AG04450 (cell line): ENCODE results near the gene UGT3A1. TPM values are rescaled to one million over a fixed set of nuclear protein-coding genes. Genes with fewer than 3 reads are reported as not detected.

Source experiments
- CTCF ChIA-PET: fragments of 300-600, 350-600 bp; formaldehyde crosslinking; extraction: SDS; loops from one replicate; lab custom pipeline; 2022; ENCODE audit warnings: antibody characterized with exemption, inconsistent platforms; lab: Charles Lee
- POLR2A ChIA-PET: fragments of 350-600 bp; formaldehyde crosslinking; extraction: SDS; loops from one replicate; lab custom pipeline; 2021; ENCODE audit warnings: antibody characterized with exemption, inconsistent platforms; lab: Yijun Ruan, JAX
- DNase-seq: peaks from one replicate; pipeline ENCODE4 v3.0.0-alpha.2; 2011; ENCODE audit warnings: low read depth, low spot score
- H3K27ac ChIP-seq: one replicate; pipeline ENCODE4 v1.5.1; 2012; ENCODE audit warnings: low read depth, low read length, control low read depth
- H3K27me3 ChIP-seq: one replicate; pipeline ENCODE4 v1.6.0; 2012; ENCODE audit warnings: low read length; ENCODE audit not compliant: control insufficient read depth, insufficient read depth
- H3K4me3 ChIP-seq: 2 replicates; pipeline ENCODE4 v1.5.1; 2011; ENCODE audit warnings: mild to moderate bottlenecking, low read depth, low read length, control low read depth
- H3K9me3 ChIP-seq: 2 replicates; pipeline ENCODE4 v1.5.1; 2012; ENCODE audit warnings: low read length; ENCODE audit not compliant: control insufficient read depth, insufficient read depth
- polyA plus RNA-seq: library from polyadenylated mRNA; depleted of rRNA; stranded (reverse); fragments of >200 nt; gene quantifications from 2 replicates; pipeline ENCODE4 v1.2.3, GENCODE V29; 2011
- TF ChIP-seq, protein P1 (sequence below): IDR thresholded peaks from 2 replicates; pipeline ENCODE4 v1.5.1; 2011; ENCODE audit warnings: low read depth, low read length, control low read depth, inconsistent platforms

Gene UGT3A1
- polyA plus RNA-seq, 1 experiment: not detected

DNA sequence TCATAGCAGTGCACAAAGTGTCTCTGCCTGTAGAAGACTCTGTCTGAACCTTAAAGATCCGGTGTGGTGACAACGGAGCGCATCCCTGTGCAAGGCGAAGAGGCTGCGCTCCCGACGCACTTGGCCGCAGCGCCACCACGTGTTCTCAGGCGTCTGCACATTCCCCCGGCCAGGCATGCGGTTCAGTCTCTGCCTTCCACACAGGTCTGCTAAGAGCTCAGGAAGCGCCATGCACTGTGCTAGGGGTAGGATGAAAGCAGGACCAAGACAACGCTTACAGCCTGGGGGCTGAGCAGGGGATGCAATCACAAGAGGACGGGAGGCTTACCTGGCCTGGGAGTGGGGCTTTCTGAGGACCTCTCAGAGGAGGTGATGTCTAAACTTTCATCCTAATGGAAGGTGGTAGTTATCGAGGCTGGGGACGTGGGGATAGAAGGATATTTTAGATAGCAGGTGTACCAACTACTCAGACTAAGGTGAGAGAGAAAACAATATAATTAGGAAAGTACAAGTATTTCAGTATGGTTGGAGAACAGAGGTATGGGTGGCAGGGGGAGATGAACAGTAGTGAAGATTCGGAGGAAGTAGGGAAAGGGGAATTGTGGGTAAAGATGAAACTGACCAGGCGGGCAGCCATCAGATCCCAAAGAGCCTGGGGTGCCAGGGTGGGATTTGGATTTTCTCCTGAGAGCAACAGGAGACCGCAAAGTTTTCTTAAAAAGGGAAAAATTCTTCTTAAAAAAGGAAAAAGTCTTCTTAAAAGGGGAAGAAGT, 66.1 kb downstream of the UGT3A1 start:
- CTCF ChIA-PET: interaction anchor here (0.6 to 8.4 kb wide), 57 partner anchors 8 to 695 kb away, joined by 3 to 254 read pairs (median 4); partner anchors contain the start of genes PRLR and SPEF2
- TF ChIP-seq, protein P1, sequence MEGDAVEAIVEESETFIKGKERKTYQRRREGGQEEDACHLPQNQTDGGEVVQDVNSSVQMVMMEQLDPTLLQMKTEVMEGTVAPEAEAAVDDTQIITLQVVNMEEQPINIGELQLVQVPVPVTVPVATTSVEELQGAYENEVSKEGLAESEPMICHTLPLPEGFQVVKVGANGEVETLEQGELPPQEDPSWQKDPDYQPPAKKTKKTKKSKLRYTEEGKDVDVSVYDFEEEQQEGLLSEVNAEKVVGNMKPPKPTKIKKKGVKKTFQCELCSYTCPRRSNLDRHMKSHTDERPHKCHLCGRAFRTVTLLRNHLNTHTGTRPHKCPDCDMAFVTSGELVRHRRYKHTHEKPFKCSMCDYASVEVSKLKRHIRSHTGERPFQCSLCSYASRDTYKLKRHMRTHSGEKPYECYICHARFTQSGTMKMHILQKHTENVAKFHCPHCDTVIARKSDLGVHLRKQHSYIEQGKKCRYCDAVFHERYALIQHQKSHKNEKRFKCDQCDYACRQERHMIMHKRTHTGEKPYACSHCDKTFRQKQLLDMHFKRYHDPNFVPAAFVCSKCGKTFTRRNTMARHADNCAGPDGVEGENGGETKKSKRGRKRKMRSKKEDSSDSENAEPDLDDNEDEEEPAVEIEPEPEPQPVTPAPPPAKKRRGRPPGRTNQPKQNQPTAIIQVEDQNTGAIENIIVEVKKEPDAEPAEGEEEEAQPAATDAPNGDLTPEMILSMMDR: peak; percentile 81
- peak overlapping the region; percentile 44 for H3K4me3 ChIP-seq

DNA sequence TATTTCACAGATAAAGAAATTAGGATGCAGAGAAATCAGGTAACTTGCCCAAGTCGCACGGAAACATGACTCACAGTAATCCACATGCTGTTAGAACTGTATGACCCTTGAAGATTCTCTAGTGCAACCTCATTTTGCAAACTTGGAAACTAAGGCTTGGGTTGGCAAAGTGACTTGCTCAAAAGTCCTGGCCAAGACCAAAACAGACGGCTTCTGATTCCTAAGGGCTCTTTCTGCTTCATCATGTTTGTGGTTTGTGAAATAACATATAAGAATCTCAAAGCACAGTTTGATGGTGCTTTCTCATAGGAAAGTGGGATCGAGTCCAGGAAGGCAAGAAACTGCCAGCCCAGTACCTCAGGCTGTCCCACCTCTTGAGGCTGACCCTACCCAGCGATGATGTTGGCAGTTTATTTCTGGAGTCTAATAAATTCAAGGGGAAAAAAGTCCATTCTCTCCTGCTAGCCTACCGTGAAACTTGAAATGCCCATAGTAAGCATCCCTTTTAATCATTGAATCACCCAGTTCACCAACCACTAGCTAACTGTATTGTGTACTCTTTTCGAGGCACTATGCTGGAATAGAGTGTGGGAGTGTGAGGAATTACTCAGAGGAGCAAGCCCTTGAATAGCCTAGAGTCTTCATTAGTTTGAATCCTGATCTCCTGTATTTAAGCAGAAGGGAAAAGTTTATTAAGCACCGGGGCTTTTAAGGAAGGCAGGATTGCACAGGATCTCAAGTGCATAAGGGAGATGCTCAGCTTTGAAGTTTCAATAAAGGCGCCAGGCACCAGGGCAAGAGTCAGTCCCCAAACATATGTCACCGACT, 66.9 kb downstream of the UGT3A1 start:
- ChIA-PET CTCF (interaction anchor here (0.6 to 8.4 kb wide), 40 partner anchors 8 to 694 kb away, joined by 3 to 254 read pairs (median 4); partner anchors contain the start of genes PRLR and SPEF2), POLR2A (no interaction called here)
- Histone ChIP-seq H3K9me3 (peaks cover 7% of the 10 kb centered on the region; the same call in 1 of the 2 replicates), H3K27ac (peak overlapping the region; percentile 39), H3K4me3 (peak overlapping the region; percentile 44), H3K27me3 (no peaks in the 10 kb centered on the region)
- TF ChIP-seq, protein P1: no peak
- no peak for DNase-seq

More for the DNA sequence above, 66.1 kb downstream of the UGT3A1 start:
- POLR2A ChIA-PET: no interaction called here
- no peaks in the 10 kb centered on the region for H3K27me3 ChIP-seq
- H3K9me3 ChIP-seq: peaks cover 2% of the 10 kb centered on the region; the same call in 1 of the 2 replicates
- H3K27ac ChIP-seq: peak overlapping the region; percentile 39
- DNase-seq: peak; percentile 30

DNA sequence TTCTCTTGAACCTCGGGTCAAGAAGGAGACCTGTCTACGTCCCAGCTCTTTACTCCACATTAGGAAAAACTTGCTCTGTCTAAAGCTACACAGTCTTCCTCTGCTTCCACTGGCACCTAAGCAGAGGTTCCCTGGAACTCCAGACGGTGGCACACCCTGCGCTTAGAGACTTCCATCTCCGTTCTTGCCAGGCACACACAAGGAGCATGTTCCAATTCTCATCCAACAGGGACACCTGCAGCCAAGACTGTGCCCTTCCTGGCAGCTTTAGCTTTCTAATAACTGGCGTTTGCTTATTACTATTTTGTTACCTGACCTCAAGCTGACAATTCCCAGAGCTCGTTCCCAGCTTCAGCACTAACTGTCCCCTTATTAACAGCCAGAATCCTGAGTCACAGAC, 68.7 kb downstream of the UGT3A1 start:
- TF ChIP-seq, protein P1: no peak
- ChIA-PET POLR2A (no interaction called here), CTCF (interaction anchor here (8.4 kb wide), 1 partner anchor 270 kb away, joined by 254 read pairs; no protein-coding TSS in a partner anchor)
- Histone ChIP-seq H3K27ac (no peak overlapping the region), H3K27me3 (no peaks in the 10 kb centered on the region), H3K9me3 (peaks cover 7% of the 10 kb centered on the region; the same call in 1 of the 2 replicates), H3K4me3 (no peak overlapping the region)
- no peak for DNase-seq

DNA sequence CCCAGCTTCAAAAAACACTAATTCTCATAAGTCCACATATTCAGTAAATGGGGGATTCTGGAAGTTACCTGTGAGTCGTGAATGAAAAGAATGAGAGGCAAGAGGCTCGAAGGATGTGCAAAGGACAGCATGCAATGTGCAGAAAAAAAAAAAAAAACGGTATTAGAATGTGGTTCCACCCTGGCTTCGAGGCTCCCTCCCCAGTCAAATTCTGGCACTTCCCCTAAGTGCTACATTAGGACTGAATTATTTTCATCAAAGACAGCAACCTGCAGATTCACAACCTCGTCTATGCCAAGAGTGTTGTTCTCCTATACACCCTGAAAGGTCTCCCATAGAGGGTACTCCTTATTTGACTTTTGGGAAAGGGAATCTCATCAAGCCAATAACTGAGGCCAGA, 69.3 kb downstream of the UGT3A1 start:
- POLR2A ChIA-PET: no interaction called here
- CTCF ChIA-PET: interaction anchor here (0.7 to 8.4 kb wide), 2 partner anchors 269 to 594 kb away, joined by 5 to 254 read pairs; no protein-coding TSS in a partner anchor
- H3K27ac ChIP-seq: no peak overlapping the region
- peaks cover 7% of the 10 kb centered on the region; the same call in 1 of the 2 replicates for H3K9me3 ChIP-seq
- no peak for DNase-seq
- H3K4me3 ChIP-seq: no peak overlapping the region
- H3K27me3 ChIP-seq: no peaks in the 10 kb centered on the region
- TF ChIP-seq, protein P1: no peak
